T-helper 1 cell (primary cell): ENCODE measurements around the gene FAM118A.
"Not testable (repeated sequence)": the region's sequence is repeated elsewhere in the genome, so short reads cannot be mapped to it uniquely, and the experiment has no call there.

Experiments
- DNase-seq, 5 donors: peaks; one replicate each; pipeline ENCODE4 v3.0.0-alpha.2; 2012 to 2020
- total RNA-seq, 4 donors: gene quantifications; one replicate each; lab custom pipeline; 2026; lab: John Stamatoyannopoulos, UW

Gene FAM118A
- total RNA-seq: 96.9 to 143 (median 111) reads per million in 4 donors

DNA sequence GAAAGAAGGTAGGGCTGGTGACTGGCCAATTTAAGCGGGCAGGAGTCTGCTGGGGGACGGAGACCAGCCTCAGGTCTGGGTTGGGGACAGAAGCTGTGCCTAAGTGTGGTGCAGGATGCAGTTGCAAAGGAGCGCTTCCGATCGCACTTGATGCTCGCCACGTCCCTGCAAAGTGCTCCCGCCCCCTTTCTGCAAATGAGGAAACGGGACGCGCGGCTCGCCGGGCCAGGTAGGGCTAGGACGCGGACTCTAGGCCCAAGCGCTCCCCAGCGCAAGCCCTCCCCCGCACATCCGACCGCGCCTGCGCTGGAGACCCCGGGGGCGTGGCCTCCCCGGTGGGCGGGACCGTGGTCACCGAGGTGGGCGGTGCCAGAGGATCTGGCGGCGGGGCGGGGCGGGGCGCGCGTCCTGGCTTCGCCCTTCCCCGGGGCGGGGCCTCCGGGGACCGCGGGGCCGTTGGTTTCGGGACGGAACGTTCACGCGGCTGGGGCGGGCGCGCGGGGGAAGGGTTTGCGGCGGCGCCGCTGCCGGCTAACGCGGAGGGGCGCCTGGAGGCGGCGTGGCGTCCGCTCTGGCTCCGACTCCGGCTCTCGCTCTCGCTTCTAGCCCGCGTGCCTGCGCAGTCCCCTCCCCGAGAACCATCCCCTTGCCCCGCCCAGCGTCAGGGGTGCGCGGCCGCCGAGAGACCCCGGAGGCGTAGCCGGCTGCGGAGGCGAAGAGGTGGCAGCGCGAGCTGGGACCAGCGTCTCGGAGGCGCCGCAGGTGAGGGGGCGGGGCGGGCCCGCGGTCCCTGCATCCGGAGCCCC is at the start of gene FAM118A:
TSS of gene FAM118A (plus strand) at position 513 of the 806 bp plus-strand sequence. CDS start 12,446 bp downstream, outside the sequence.
- peak; percentile 85 to 95 (median 92) for DNase-seq

DNA sequence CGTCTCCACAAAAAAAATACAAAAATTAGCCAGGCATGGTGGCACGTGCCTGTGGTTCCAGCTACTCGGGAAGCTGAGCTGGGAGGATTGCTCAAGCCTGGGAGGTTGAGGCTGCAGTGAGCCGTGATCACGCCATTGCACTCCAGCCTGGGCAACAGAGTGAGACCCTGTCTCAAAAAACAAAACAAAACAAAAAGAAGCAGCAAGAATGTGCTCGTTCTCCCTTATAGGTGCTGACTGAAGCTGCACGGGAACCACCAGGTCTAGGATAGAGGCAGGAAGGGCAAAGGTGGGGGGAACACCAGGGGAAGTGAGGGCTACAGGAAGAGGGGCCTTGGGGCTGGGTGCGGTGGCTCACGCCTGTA is 49.4 kb upstream of the FAM118A start:
- not testable (repeated sequence) for DNase-seq

DNA sequence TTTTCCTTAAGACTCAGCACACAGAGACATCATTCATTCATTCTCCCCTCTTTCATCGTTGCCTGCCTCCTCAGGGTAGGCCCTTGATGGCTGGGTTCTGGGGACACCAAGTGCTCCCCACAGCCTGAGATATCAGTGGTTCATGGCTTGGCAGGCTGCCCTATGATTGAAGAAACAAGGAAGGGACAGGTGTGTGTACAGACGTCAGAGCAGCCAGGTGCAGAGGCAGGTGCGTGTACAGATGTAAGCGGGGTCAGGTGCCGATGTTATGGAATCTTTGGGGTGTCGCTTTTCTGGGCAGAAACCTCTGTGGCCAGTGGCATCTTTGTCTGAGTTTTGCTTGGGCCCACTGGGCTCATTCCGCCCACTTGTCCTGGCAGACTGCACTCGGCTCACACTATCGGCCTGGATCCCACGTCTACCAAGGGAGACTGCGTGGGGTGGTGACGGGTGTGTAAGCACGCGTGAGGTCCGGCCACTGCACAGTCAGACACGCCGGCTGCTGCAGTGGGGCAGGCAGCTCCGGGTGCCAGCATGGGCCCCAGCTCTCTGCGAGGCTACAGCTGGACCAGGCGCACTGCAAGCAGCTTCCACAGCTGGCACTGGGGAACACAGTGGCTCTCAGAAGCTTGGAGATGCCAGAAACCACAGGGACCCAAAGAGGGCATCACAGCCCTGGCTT is 48.2 kb upstream of the FAM118A start:
- DNase-seq: no peak

DNA sequence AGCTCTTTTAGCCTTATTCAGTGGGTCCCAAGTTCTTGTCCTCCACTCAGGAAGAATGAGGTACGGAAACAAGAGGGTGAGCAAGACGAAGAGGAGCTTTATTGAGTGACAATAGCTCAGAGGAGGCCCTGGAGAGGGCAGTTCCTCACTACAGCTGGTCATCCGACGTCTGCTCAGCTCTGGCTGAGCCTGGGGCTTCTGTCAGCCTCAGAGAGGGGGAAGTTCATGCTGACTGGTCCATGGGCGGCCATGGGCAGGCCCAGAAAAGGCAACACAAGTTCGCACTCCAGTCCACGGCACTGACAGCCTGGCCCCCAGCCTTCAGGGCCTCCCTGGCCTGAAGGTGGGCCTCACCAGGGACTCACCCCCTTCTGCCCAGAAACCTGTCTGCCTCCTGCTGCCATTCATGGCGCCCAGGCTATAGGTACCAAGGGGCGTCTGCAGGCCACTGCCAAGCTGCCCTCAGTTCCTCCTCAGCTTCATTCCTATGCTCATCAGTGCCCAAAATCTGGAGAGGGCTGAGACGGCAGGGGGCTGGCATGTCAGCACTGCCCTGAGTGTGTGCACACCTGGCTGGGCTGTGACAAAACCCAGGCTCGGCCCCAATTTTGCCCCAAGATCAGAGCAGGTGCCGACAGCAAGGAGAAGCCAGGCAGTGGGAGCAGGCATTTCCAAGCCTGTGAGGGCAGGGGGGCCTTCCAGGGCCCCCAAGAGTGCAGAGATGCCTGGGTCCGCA is 47.4 kb upstream of the FAM118A start:
- DNase-seq: no peak

DNA sequence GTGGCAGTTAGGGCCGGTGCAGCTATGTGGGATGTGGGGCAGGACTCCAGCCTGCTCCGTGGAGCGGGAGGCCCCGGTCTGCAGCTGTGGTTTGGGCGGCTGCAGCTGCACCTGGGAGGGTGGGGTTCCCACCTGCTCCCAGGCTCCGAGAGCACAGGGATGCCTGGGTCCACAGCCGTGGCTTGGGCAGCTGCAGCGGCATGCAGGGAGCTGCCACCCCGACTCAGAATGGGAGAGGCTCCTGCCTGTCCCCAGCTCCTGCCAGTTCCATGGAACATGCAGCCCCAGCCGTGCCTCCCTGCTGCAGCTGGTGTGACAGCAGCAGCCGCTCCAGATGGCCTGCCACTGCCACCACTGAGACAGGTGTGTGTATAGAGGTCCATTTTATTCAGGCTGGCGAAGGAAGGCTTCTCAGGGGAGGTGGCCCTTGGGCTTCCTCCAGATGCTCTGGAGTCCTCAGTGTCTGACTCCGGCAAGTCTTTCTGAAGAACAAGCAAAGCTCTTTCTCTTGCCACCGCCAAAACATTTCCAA is 46.7 kb upstream of the FAM118A start:
- DNase-seq: no peak

DNA sequence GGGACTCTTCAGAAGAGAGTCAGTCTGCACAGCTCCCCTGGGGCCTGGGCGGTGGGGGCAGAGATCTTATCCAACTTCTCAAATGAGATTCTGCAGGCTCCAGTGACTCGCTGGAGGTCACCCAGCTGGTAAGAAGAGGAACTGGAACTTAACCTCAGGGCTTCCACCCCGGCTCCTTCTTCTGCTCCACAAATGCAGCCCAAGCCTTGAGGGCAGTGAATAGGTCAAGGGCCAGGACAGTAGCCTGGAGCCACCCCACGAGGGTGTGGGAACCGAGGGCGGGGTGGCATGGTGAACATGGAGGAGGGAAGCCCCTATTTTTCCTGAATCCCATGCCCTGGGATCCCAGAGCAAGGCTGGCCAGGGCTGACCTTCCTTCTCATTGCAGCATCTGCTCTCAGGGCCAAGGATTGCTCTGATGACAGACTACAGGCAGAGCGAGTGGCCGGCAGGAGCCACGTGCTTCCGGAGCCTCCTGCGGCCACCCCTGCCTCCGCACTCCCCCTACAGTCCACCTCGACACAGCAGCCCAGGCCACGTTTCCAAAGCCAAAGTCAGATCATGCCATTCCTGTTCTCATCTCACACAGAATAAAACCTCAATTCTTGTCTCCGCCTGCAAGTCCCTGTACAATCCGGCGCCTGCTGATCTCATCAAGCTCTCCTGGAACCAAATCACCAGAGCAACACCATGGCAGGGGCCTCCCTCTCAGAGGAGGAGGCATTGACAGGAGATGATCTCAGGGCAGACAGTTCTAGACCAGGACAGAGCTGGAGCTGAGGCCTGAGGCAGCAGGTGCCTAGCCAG is 46.1 kb upstream of the FAM118A start:
- no peak for DNase-seq

DNA sequence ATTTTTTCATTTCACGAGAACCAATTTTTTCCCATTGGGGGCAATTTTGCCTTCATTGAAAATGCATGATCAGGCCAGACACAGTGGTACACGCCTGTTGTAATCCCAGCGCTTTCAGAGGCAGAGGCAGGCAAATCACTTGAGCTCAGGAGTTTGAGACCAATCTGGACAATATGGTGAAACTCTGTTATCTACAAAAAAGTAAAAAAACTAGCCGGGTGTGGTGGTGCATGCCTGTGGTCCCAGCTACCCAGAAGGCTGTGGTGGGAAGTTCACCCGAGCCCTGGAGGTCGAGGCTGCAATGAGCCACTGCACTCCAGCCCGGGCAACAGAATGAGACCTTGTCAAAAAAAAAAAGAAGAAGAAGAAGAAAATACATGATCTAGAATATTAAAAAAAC is 44.2 kb upstream of the FAM118A start:
- DNase-seq: no peak

DNA sequence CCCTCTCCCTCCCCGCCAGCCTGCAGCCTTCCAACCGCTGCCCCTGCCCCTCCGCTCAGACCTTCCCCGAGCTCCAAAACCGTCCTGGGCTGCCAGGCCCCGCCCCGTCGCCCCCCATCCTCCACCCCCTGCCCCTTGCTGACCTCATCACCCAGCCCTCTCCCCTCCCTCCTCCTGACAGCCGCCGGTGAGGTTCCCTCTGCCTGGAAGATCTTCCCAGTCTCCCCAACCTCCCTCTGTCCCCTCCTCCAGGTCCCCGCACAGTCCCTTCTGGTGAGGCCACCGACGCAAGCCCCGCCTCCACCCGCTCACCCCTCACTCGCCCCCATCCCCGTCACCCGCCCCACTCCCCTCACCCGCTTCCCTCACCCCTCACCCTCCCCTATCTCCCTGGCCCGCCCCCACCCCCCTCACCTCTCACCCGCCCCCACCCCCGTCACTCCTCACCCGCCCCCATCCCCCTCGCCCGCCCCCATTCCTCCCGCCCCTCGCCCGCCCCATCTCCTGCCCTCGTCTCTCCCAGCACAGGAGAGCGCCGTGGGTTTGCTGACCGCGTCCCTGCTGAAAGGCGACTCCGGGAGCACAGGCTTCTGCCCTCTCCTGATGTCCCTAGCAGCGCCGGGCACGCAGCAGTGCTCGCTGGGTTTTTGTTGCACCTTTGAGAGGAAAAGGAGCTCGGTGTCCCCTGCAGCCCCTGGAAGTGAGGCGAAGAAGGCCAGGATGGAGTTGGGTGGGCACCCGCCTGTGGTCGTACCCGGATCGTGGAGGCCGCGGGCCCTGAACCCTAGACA is 41.4 kb upstream of the FAM118A start:
- DNase-seq: peak in 4 of 5 donors; percentile 8 to 26 (median 20)

DNA sequence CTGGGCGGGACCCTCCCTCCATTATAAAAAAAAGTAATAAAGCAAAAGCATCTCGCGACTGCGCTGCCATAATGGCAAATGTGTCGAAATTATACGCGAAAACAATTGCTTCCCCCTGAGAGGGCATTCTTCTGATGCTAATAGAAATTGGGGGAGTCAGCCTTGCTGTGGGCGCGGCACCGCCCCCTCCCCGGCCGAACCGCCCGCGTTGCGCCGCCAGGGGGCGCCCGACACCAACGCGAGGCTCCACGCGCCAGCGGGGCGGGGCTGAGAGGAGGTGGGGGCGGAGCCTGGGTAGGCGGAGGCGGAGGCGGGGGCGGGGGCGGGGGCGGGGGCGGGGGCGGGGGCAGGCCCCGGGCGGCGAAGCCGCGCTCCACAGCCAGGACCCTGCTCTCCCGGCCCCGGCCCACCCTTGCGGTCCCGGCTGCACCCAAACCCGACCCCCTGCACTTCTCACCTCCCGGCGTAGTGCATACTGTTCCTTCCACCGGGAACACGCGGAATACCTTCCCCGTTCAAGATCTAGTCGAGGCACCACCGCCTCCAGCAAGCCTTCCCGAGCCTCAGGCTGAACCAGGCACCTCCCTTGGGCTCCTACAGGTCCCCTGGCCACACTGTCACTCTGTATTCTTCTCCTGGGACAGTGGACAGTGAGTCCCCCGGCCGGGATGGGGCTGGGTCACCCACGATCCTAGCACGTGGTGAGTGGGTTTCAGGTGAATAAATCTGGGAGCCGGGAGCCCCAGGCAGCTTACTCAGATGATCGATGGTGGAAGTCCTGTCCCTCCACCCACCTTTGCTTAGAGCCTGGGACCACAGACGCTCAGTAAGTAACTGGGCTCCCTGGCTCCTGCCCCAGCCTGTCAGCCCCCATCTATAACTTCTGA is 40.5 kb upstream of the FAM118A start:
- DNase-seq: peak; percentile 60 to 90 (median 83)

DNA sequence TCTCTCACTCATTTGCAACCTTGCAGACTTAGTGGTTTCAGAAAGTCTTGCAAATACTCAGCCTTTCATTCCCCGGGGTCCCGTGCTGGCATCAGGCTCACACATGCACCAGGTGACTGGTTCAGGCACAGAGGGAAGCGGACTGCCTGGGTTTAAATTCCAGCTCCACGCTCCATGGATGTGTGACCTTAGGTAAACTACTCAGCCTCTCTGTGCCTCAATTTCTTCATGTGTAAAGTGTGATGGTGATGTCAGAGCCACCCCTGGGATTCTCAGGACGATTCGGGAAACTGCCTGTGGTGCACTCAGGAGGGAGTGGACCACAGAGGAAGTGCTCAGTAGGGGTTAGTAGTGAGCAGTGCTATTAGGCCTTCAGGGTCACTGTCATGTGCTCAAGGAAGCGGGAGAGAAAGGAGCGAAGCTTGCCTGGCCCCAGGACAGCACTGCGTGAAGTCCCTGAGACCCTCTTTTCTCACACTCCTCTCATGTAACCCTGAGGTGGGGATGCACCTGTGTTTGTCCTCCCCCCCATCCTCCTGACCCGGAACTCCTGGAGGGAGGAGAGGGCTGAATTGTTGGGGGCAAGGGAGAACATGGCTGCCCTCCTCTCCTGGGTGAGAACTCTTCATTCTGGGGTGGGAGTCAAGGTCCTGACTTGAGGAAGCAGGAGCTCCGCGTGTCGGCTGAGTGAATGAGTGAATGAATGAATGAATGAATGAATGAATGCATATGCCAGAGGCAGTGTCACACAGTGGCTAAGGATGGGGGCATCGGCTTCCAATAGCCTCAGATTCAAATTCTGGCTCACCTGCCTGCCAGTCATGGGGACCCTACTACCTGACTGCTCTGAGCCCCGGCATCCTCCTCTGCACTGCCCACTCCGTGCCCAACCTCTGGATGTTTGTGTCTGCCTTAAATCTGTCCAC is 39.4 kb upstream of the FAM118A start:
- DNase-seq: no peak

DNA sequence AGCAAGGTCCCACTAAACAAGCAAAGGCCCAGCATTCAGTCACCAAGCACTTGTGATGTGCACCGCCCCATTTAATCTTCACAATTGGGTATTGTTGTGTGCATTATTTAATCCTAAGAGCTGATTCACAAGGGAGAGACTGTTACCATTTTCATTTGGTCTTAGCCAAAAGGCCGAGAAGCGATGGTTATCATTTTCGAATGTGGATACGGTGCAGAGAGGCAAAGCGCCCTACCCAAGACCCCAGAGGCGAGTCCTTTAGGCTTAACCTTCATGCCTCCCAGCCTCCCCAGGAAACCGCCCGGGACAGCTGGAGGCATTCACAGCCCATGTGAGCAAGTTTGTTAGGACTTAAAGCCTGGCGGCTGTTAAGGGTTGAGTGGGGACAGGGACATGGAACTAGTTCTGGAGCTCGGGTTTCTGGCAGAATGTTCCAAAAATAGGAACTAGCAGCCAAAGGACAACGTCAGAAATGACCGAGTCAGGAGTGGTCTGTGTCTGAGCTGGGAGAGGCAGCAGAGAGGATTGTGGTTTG is 38.0 kb upstream of the FAM118A start:
- no peak for DNase-seq

DNA sequence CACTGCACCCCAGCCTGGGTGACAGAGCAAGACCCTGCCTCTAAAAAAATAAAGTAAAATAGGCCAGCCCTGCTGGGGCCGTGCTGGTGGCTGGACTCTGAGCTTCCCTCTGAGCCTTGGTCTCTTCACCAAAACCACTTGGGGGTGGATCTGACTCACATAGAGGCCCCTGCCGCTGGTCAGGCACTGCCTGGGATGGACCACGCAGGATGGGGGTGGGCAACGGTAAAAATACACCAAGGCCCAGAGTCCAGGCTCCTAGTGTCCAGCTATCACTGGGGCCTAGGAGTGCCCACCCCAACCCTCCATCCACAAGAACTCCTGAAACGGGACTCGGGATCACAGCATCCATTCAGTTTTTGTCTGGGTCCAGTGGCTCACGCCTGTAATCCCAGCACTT is 37.2 kb upstream of the FAM118A start:
- DNase-seq: no peak

DNA sequence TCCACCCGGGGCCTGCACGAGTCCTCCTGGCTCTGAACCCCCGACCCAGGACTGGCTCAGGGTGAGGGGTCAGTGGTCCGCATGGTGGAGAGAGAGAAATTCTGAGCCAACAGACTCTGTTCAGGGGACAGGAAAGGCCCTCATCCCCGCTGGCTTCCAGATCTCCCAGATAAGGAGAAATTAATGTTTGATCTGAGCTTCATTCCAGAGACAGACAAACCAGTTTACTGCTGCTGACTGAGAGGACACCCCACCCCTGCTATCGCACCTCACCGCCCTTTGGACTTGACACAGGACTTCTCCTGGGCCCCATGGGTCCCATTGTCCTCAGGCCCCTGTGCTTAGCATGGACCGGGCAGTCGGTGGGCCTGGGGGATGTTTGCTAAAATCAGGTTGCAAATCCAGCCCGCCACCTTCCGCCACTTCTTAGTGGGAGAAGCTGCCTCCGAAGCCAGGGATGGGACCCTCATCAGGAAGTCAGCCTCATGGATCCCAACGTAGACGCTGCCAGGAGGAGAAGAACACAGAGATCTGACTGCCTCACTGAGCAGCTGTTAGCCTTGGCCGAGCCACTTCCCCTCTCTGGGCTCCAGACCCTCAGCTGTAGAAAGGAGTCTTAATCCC is 36.2 kb upstream of the FAM118A start:
- DNase-seq: no peak

DNA sequence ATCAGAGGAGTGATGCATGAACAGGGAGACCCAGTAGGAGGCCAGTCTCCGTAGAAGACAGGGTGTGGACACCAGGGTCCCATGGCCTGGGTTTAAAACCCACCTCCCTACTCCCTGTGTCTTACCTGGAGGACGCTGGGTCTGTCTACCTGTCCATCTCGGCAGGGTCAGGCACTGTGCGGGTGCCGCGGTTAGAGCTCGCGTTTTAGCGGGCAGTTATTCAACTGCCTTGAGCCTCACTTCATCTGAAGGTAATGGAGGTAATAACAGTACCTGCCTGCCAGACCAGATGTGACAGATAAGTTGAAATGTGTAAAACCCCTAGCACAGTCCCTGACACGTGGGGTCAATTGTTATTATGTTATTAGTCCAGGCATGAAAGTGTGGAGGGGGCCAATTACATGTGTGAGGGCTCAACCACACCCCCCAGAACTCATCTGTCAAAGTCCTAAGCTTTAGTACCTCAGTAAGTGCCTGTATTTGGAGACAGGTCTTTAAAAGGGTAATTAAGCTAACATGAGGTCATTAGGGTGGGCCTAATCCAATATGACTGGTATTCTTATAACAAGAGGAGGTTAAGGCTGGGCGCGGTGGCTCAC is 33.1 kb upstream of the FAM118A start:
- no peak for DNase-seq

DNA sequence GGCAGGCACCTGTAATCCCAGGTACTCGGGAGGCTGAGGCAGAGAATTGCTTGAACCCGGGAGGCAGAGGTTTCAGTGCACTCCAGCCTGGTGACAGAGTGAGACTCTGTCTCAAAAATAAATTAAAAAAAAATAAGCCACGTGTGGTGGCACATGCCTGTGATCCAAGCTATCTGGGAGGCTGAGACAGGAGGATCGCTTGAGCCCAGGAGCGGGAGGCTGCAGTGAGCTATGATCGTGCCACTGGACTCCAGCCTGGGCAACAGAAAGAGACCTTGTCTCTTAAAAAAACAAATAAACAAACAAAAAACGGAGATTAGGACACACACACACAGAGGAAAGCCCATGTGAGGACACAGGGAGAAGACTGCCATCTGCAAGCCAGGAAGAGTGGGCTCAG is 32.0 kb upstream of the FAM118A start:
- not testable (repeated sequence) for DNase-seq

DNA sequence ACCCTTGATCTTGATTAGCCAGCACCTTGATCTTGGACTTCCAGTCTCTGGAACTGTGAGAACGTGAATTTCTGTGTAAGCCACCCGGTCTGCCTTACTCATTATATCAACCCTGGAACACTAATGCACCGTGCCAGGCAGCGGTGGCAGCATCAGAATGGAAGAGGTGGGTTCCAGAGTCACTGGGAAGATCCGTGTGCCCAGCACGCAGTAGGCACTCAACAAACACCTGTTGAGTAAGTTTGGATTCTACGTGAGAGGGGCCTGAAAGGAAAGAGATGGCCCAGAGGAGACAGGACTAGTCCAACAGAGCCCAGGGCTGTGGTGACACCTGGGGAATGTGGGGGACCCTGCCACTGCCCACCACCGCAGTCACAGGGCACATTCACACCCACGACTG is 31.6 kb upstream of the FAM118A start:
- no peak for DNase-seq

DNA sequence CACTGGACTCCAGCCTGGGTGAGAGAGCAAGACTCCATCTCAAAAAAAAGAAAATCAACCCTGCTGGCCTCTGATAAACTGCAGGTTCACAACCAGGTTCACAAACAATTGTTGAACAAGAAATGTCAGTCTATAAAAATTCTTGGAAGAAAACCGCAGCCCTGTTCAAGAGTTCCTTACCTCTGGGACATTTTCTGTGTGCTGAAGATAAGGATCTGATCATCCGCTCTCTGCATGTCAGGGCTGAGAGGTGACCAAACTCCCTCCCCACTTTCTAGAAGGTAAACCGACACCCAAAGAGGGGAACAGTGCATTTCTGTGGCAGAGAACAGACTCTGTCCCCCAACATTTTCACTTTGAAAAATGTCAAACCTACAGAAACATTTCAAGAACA is 29.1 kb upstream of the FAM118A start:
- DNase-seq: no peak

DNA sequence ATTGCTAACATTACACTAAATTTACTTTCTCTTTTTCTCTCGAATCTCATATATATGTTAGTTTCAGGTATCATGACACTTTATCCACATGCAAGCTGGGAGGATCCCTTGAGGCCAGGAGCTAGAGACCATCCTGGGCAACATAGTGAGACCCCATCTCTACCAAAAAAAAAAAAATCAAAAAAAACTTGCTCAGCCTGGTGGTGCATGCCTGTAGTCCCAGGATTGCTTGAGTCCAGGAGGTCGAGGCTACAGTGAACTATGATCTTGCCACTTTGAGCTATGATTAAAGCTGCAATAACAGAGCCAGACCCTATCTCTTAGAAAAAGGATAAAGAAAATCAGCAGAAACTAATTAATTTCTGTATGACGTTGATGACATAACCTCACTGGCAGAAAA is 28.7 kb upstream of the FAM118A start:
- DNase-seq: no peak
